Mesendoderm (in vitro differentiated cells): ENCODE results near the gene GNG13. TPM values are rescaled to one million over a fixed set of nuclear protein-coding genes. Genes with fewer than 3 reads are reported as not detected.

Experiments
- small RNA-seq: library from polyadenylated mRNA; stranded (forward); fragments of <200 nt; extraction: miRNeasy Mini kit (QIAGEN cat#:217004); gene quantifications from one replicate; pipeline ENCODE3, GENCODE V24; 2013; ENCODE audit not compliant: insufficient read depth

Gene GNG13

Small RNA genes lying within 50 kb of the gene (small RNA-seq; reads per million reads assigned to genes)
- gene MIR662, result not detected
